IPS DF 6.9 (cell line): ENCODE measurements around the gene ECM1.

Experiments used
- DNase-seq: peaks from one replicate; pipeline ENCODE4 v3.0.0-alpha.2; 2013; ENCODE audit warnings: low read depth, low spot score
- H3K27ac ChIP-seq: one replicate; pipeline ENCODE4 v1.5.1; 2013; ENCODE audit warnings: low read length, control low read depth
- H3K27me3 ChIP-seq: 2 replicates; pipeline ENCODE4 v1.6.1; 2013; ENCODE audit warnings: mild to moderate bottlenecking, low read length; ENCODE audit not compliant: control insufficient read depth, insufficient read depth
- H3K36me3 ChIP-seq: 2 replicates; pipeline ENCODE4 v1.6.1; 2013; ENCODE audit warnings: low read length; ENCODE audit not compliant: control insufficient read depth, insufficient read depth
- H3K4me1 ChIP-seq: 2 replicates; pipeline ENCODE4 v1.6.1; 2013; ENCODE audit warnings: low read length; ENCODE audit not compliant: control insufficient read depth, insufficient read depth
- H3K4me3 ChIP-seq: 2 replicates; pipeline ENCODE4 v1.5.1; 2013; ENCODE audit warnings: mild to moderate bottlenecking, low read length
- H3K9me3 ChIP-seq: 2 replicates; pipeline ENCODE4 v1.6.1; 2013; ENCODE audit warnings: low read length, inconsistent platforms; ENCODE audit not compliant: control insufficient read depth, insufficient read depth
- WGBS: extraction: QIAGEN DNeasy Blood & Tissue Kit; methylation state at CpG from one replicate; pipeline ENCODE4 v1.1.7; 2013; ENCODE audit warnings: mixed read lengths, missing lambda C conversion rate; ENCODE audit not compliant: insufficient read length, insufficient coverage; 5-methylcytosine and 5-hydroxymethylcytosine counted together

The ECM1 gene

DNA sequence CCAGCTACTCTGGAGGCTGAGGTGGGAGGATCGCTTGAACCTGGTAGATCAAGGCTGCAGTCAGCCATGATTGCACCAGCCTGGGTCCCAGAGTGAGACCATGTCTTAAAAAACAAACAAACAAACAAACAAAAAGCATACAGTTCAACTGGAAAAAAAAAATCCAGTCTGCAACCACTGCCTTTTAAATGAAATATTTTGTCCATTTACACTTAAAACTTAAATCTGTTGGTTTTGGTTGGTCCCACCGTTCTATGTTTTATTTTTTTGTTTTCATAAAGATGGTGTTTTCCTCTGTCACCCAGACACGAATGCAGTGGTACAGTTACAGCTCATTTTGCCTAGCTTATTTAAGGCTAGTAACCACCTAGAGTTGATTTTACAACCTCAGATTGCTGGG lies 17.4 kb downstream of the ECM1 start:
- no CpG with 5 or more reads among the region's 3 CpGs for WGBS
- Histone ChIP-seq H3K9me3 (no peaks in the 10 kb centered on the region), H3K27ac (no peak overlapping the region), H3K4me1 (no peaks in the 10 kb centered on the region; the same call in 1 of the 2 replicates), H3K4me3 (no peak overlapping the region), H3K27me3 (no peaks in the 10 kb centered on the region), H3K36me3 (no peaks in the 10 kb centered on the region)
- no peak for DNase-seq

DNA sequence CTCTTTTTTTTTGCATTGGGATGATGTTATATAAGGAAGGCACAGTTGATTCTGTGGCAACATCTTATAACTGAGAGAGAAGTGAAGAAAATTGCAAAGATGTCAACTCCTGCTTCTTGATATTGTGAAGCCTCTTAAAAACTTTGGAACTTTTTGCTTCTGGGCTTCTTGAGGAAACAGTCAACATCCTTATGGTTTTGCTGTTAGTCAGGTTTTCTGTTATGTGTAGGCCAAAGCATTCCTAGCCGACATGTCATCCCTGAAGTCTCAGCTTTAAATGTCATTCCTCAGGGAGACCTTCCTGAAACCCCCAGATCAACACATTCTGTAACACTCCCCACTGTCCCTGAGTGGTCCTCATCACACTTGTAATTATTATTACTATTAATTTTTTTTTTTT lies 20.3 kb downstream of the ECM1 start:
- H3K4me3 ChIP-seq = no peak overlapping the region
- H3K27ac ChIP-seq = no peak overlapping the region
- no peaks in the 10 kb centered on the region for H3K27me3 ChIP-seq
- no peaks in the 10 kb centered on the region for H3K9me3 ChIP-seq
- DNase-seq = no peak
- no peaks in the 10 kb centered on the region; the same call in 1 of the 2 replicates for H3K4me1 ChIP-seq
- H3K36me3 ChIP-seq = no peaks in the 10 kb centered on the region
- WGBS = no CpG with 5 or more reads among the region's 1 CpG

DNA sequence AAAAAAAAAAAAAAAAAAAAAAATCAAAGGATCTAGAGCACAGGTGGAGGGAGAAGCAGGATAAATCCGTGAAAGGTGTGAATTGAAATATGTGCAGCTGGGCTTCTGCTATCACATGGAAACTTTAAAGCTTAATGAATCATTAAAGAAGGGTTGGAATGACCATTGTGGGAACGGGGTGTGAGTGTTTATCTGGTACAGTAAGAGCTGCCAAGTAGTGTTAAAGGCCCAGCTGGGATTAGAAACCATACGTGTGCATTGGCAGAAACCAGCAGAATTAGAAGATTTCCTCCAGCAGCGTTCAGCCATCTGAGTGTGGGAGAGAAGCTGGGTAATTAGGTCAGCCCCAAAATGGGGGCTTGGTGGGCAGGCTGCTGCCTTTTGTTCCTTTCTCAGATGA lies 21.1 kb downstream of the ECM1 start:
- DNase-seq = no peak
- Histone ChIP-seq H3K4me3 (no peak overlapping the region), H3K4me1 (no peaks in the 10 kb centered on the region; the same call in 1 of the 2 replicates), H3K27ac (no peak overlapping the region), H3K9me3 (no peaks in the 10 kb centered on the region), H3K36me3 (no peaks in the 10 kb centered on the region), H3K27me3 (no peaks in the 10 kb centered on the region)
- WGBS = no CpG with 5 or more reads among the region's 4 CpGs

DNA sequence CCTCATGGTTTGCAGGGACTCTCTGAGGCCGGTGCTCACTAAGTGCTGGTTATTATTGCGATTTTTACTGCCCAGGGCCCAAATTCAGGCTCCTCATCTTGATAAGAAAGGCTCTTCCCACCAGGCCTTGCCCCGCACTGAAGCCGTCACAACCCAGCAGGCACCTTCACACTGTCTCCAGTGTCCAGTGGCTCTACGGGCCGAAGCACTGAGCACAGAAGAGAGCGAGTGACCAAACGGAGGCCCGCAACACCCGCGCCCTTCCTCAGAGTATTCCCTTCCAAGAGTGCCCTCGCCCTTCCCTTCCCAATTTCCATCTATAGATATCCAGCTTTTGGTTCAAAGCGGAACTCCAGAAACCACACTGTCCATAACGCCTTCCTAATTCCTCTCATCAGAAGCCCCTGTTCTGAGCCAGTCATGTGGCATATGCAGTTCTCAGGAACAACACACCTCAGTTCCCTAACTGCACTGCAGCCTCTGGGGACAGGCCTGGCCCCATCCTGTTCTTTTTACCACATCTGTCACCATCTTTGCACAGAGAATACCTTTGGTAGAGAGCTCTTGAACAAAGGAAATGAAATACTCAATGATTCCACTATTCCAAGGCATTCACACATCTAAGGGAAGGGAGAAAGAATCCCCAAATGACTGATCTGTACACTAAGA lies 22.7 kb downstream of the ECM1 start:
- no peaks in the 10 kb centered on the region; the same call in 1 of the 2 replicates for H3K4me1 ChIP-seq
- no CpG with 5 or more reads among the region's 14 CpGs for WGBS
- no peaks in the 10 kb centered on the region for H3K9me3 ChIP-seq
- H3K36me3 ChIP-seq = no peaks in the 10 kb centered on the region
- no peak overlapping the region for H3K4me3 ChIP-seq
- no peak for DNase-seq
- H3K27ac ChIP-seq = no peak overlapping the region
- no peaks in the 10 kb centered on the region for H3K27me3 ChIP-seq

DNA sequence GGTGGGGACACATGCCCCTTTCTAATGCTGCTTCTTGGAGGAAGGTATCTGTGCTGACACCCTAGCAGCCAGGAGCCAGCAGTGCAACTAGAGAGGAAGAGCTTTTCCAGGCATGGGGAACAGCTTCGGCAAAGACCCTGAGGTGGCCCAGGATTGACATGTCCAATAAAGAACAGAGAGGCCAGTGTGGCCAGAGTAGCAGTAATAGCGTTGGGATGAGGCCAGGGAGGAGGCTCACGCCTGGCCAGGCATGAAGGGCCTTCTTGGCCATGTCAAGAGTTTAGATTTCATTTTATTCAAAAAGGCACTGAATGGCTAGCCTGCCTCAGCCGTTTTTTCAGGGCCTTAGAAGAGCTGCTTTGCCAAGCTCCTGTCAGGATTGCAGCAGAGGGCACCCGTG lies 25.0 kb downstream of the ECM1 start:
- no CpG with 5 or more reads among the region's 5 CpGs for WGBS
- no peaks in the 10 kb centered on the region; the same call in 1 of the 2 replicates for H3K4me1 ChIP-seq
- H3K27ac ChIP-seq = no peak overlapping the region
- H3K4me3 ChIP-seq = no peak overlapping the region
- no peaks in the 10 kb centered on the region for H3K36me3 ChIP-seq
- no peaks in the 10 kb centered on the region for H3K9me3 ChIP-seq
- no peaks in the 10 kb centered on the region for H3K27me3 ChIP-seq
- no peak for DNase-seq

DNA sequence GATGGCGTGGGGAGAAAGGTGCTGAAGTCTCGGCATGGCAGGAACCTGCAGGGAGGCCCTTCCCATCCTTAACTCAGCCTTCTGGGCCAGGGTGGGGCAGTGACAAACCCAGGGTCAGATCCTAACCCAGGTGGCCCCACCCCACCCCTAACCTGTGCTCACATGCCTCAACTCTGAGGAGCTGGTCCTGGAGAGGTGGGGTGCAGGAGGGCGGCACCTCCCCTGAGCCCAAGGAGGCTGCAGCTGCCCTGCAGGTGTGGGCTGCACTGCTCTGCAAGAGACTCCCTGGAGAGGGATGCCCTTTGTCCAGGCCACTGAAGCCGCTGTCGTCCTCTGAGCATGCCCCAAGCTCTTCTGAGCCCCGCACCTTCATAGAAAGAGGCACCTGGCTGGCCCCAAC lies 26.1 kb downstream of the ECM1 start:
- Histone ChIP-seq H3K27me3 (no peaks in the 10 kb centered on the region), H3K9me3 (no peaks in the 10 kb centered on the region), H3K4me3 (no peak overlapping the region), H3K4me1 (no peaks in the 10 kb centered on the region; the same call in 1 of the 2 replicates), H3K27ac (no peak overlapping the region), H3K36me3 (no peaks in the 10 kb centered on the region)
- no CpG with 5 or more reads among the region's 6 CpGs for WGBS
- DNase-seq = no peak

DNA sequence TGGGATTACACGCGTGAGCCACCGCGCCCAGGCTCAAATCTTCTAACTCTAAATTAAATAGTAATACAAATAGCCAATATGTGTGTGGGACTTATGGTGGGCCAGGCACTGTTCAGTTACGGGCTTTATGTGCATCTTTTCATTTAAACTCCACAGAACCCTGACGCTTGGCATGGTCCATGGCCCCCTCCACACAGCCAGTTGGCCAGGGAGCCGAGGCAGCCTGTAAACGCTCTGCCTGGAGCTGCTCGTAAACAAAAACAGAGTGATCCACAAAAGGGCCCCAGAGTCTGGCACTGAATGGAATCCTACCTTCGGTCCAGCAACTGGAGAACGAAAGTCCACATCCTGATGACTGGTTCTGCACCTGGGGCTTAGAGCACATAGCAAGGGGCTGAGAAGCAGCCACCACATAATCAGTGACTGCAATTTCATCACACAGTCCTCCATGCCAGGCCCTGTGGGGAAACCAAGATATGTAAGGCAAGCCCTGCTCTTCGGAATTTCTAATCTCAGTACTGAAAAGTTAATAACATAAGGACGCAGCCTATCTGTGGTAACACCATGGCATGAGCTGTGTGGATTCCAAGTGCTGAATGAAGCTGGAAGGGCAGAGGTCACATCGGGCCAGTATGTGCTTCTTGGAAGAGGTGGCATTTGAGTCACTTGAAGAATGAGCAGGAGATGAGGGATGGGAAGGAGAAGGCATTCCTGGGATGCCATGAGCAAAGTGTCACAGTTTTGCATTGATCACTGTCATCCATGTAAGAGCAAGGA lies 27.8 kb downstream of the ECM1 start:
- no peaks in the 10 kb centered on the region for H3K27me3 ChIP-seq
- no peaks in the 10 kb centered on the region for H3K36me3 ChIP-seq
- no peaks in the 10 kb centered on the region for H3K9me3 ChIP-seq
- WGBS = no CpG with 5 or more reads among the region's 14 CpGs
- no peak overlapping the region for H3K4me3 ChIP-seq
- DNase-seq = no peak
- no peak overlapping the region for H3K27ac ChIP-seq
- H3K4me1 ChIP-seq = no peaks in the 10 kb centered on the region; the same call in 1 of the 2 replicates

DNA sequence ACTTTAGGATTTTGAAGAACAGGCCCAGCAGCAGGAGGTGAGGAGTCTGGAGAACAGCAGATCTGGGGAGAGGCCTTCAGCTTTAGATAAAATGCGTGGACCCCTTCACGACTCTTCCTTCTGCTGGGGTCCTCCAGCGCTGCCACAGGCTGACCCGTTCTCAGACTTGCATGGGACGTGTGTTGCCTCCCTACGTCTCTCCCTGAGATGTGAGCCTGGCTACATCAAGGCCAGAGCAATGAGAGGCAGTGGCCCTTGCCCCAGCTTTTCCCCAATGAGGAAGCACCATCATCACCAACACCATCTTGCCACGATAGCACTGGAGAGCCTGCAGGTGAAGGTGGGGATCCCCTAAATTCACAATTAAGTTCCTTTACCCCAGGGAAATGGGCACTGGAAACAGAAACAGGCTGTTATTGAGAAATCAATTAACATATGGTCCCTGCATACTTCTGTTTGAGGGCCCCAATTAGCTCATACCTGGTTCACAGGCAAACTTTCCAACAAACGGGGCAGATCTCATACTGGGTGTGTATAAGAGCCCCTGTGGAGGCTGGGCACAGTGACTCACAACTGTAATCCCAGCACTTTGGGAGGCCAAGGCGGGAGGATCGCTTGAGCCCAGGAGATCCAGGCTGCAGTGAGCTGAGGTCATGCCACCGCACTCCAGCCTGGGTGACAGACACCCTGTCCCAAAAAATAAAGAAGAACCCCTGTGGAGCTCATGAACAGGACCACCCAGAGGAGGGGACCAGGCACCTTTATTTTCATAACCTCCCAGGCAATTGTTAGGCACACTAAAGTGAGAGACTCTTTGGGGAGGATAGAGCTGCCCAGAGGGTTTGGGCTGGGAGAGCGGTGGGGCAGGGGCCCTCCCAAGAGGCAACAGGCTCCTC lies 29.2 kb downstream of the ECM1 start:
- Histone ChIP-seq H3K36me3 (no peaks in the 10 kb centered on the region), H3K9me3 (no peaks in the 10 kb centered on the region), H3K4me3 (no peak overlapping the region), H3K4me1 (no peaks in the 10 kb centered on the region; the same call in 1 of the 2 replicates), H3K27ac (no peak overlapping the region), H3K27me3 (no peaks in the 10 kb centered on the region)
- DNase-seq = no peak
- WGBS = no CpG with 5 or more reads among the region's 12 CpGs

DNA sequence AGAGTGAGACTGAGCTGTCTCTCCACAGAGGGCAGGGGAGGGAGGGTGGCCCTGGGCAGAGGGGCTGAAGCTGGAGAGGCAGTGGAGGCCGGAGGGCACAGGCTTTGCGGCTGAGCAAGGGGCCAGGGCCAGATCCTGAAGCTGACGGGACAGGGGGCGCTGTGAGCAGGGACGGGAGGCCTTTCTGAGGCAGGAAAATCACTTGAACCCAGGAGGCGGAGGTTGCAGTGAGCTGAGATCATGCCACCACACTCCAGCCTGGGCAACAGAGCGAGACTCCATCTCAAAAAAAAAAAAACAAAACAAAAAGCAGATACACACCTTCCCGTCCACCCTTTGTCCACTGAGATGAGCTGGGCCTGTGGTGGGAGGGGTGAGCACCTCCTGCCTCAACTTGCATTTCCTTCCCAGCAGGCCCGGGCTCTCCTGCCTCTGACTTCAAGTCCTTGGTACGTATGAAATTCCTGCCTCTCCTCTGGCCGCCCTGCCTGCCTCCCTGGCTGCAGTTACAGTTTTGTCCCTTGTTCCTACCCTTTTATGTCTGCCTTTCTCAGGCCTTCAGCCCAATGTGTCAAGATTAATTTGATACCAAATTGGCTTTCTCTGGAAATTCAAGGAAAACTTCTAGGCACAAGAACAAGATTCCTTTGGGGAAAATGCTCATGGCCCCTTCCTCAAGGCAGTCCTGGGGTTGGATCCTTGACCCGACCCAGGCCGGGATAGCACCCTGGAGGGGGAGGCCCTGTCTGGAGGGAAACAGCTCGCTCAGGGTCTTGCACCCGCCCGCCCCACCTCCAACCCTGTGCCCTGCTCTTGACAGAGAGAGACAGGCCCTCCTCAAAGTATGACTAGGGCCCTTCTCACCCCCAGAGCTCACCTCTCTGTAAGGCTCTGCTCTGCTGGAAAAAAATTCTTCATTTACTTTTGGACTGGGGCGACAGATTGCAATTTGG lies 30.1 kb downstream of the ECM1 start:
- no CpG with 5 or more reads among the region's 17 CpGs for WGBS
- H3K4me3 ChIP-seq = no peak overlapping the region
- H3K36me3 ChIP-seq = no peaks in the 10 kb centered on the region
- H3K9me3 ChIP-seq = no peaks in the 10 kb centered on the region
- no peaks in the 10 kb centered on the region for H3K27me3 ChIP-seq
- DNase-seq = no peak
- no peaks in the 10 kb centered on the region; the same call in 1 of the 2 replicates for H3K4me1 ChIP-seq
- no peak overlapping the region for H3K27ac ChIP-seq
